ENCODE data around the gene CYB561. TPM values are rescaled to one million over a fixed set of nuclear protein-coding genes. Genes with fewer than 3 reads are reported as not detected.

Gene CYB561
- total and polyA plus RNA-seq, 2 donors (not counting 3 experiments of a cell fraction or from before 2014, with no cell fraction given): 34.9 to 71.1 TPM

GRCh38 chr17:63406689-63407330 is 39.3 kb downstream of the CYB561 start:
- H3K4me2 ChIP-seq (ENCODE audit: insufficient read depth, low read length): no peak overlapping the region
- no peaks in the 10 kb centered on the region for H3K9me3 ChIP-seq (replicated peaks; ENCODE audit: control insufficient read depth, insufficient read depth, low read length)
- H3K4me3 ChIP-seq (replicated peaks in 1 of 3; ENCODE audit: insufficient read depth in 1 of 3, low read depth in 1 of 3, low read length in 3 of 3): no peak overlapping the region
- H3K9ac ChIP-seq (replicated peaks; ENCODE audit: extremely low read depth, insufficient read depth, low read length): no peak overlapping the region
- H3K79me2 ChIP-seq (ENCODE audit: control insufficient read depth, insufficient read depth, low read length): no peaks in the 10 kb centered on the region
- H3K27me3 ChIP-seq (ENCODE audit: control insufficient read depth in 2 of 2, insufficient read depth in 2 of 2, low read length in 2 of 2): no peaks in the 10 kb centered on the region
- CTCF ChIA-PET: interaction anchor here (0.7 to 4.8 kb wide), 89 partner anchors 9 to 854 kb away, joined by 3 to 295 read pairs (median 5); no protein-coding TSS in a partner anchor
- no peak overlapping the region for H2AFZ ChIP-seq (ENCODE audit: low read depth, low read length)
- H3K36me3 ChIP-seq (ENCODE audit: control insufficient read depth in 2 of 2, extremely low read depth in 1 of 2, insufficient read depth in 2 of 2, low read length in 2 of 2): no peaks in the 10 kb centered on the region
- POLR2A ChIA-PET: no interaction called here
- H3K4me1 ChIP-seq (ENCODE audit: control insufficient read depth, extremely low read depth, insufficient read depth, low read length): peaks cover 4% of the 10 kb centered on the region
- no peak overlapping the region for H3K27ac ChIP-seq (ENCODE audit: insufficient read depth, low read depth, low read length)
- FAIRE-seq (peak; percentile 96), DNase-seq (ENCODE audit: low read depth, low spot score) (peak; percentile 87)
- TF ChIP-seq MYC (IDR thresholded peaks at IDR 0.05; ENCODE audit: low read depth, low read length) (no peak), FOS (IDR thresholded peaks at IDR 0.05; ENCODE audit: borderline replicate concordance, insufficient read depth, low read length) (no peak), EZH2 (IDR thresholded peaks at IDR 0.05; ENCODE audit: borderline replicate concordance, low read depth, low read length, severe bottlenecking) (no peak), GATA2 (IDR thresholded peaks at IDR 0.05; ENCODE audit: insufficient read depth, insufficient read length, low read depth, low read length) (no peak), MAX (IDR thresholded peaks at IDR 0.05; ENCODE audit: insufficient read depth, insufficient read length) (no peak), CTCF (IDR thresholded peaks at IDR 0.05; ENCODE audit: extremely low read depth in 1 of 2, insufficient read depth in 1 of 2, low read depth in 1 of 2, low read length in 2 of 2) (peak; percentile 74 to 77)
- dilution Hi-C loops (cut with MboI; ENCODE audit: extremely low pct_ligation_motif_present, low sequenced_read_pairs): no loop called here
- H3K9me1 ChIP-seq (replicated peaks; ENCODE audit: control insufficient read depth, extremely low read depth, insufficient read depth, low read length): no peaks in the 10 kb centered on the region
- intact Hi-C loops (cut with micrococcal nuclease): loop anchor here (1.0 to 5.0 kb wide), 7 partner anchors 294 to 985 kb away; partner anchors contain the start of gene METTL2A
- BruUV-seq (replicated peaks): no TSS peak
- no peaks in the 10 kb centered on the region for H4K20me1 ChIP-seq (replicated peaks; ENCODE audit: control insufficient read depth, extremely low read depth, insufficient read depth, low read length)

All from endothelial cell of umbilical vein (primary cell).